ENCODE measurements around the gene CYTIP. TPM values are rescaled to one million over a fixed set of nuclear protein-coding genes. Genes with fewer than 3 reads are reported as not detected.

The CYTIP gene
- polyA plus RNA-seq, 1 donor from 2014 or later = not detected

GRCh38 chr2:157476953-157477709 is 33.2 kb upstream of the CYTIP start:
- no peaks in the 10 kb centered on the region for H3F3A ChIP-seq (ENCODE audit: insufficient read depth, low read length, poor library complexity, severe bottlenecking)
- H3K4me3 ChIP-seq (ENCODE audit: low read length) = no peak overlapping the region
- no peak for TF ChIP-seq TAF1 (IDR thresholded peaks at IDR 0.05; ENCODE audit: low read depth)
- TF ChIP-seq RAD21 (conservative IDR thresholded peaks at IDR 0.05) = no peak
- TF ChIP-seq SMC3 (conservative IDR thresholded peaks at IDR 0.05; ENCODE audit: poor library complexity) = no peak
- TF ChIP-seq POLR2AphosphoS5 (IDR thresholded peaks at IDR 0.05) = no peak
- TF ChIP-seq EP300 (conservative IDR thresholded peaks at IDR 0.05; ENCODE audit: poor library complexity, severe bottlenecking) = no peak
- TF ChIP-seq EZH2 (IDR thresholded peaks at IDR 0.05; ENCODE audit: borderline replicate concordance, insufficient read depth, low read length, poor library complexity, severe bottlenecking) = no peak
- TF ChIP-seq, protein P1, sequence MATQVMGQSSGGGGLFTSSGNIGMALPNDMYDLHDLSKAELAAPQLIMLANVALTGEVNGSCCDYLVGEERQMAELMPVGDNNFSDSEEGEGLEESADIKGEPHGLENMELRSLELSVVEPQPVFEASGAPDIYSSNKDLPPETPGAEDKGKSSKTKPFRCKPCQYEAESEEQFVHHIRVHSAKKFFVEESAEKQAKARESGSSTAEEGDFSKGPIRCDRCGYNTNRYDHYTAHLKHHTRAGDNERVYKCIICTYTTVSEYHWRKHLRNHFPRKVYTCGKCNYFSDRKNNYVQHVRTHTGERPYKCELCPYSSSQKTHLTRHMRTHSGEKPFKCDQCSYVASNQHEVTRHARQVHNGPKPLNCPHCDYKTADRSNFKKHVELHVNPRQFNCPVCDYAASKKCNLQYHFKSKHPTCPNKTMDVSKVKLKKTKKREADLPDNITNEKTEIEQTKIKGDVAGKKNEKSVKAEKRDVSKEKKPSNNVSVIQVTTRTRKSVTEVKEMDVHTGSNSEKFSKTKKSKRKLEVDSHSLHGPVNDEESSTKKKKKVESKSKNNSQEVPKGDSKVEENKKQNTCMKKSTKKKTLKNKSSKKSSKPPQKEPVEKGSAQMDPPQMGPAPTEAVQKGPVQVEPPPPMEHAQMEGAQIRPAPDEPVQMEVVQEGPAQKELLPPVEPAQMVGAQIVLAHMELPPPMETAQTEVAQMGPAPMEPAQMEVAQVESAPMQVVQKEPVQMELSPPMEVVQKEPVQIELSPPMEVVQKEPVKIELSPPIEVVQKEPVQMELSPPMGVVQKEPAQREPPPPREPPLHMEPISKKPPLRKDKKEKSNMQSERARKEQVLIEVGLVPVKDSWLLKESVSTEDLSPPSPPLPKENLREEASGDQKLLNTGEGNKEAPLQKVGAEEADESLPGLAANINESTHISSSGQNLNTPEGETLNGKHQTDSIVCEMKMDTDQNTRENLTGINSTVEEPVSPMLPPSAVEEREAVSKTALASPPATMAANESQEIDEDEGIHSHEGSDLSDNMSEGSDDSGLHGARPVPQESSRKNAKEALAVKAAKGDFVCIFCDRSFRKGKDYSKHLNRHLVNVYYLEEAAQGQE (IDR thresholded peaks at IDR 0.05; ENCODE audit: borderline replicate concordance) = no peak
- TF ChIP-seq MXI1 (conservative IDR thresholded peaks at IDR 0.05; ENCODE audit: poor library complexity, severe bottlenecking) = no peak
- no peak for TF ChIP-seq CTCF (IDR thresholded peaks at IDR 0.05; ENCODE audit: poor library complexity, severe bottlenecking)
- H3K9ac ChIP-seq (ENCODE audit: low read length) = no peak overlapping the region
- H3K9me3 ChIP-seq (ENCODE audit: low read length) = no peaks in the 10 kb centered on the region
- H3K27me3 ChIP-seq (ENCODE audit: insufficient read depth, low read depth, low read length) = no peaks in the 10 kb centered on the region
- H2AFZ ChIP-seq (ENCODE audit: low read depth, low read length) = no peak overlapping the region
- H3K36me3 ChIP-seq (ENCODE audit: insufficient read depth, low read length) = no peaks in the 10 kb centered on the region
- no peak overlapping the region for H3K27ac ChIP-seq (ENCODE audit: low read length)
- no peaks in the 10 kb centered on the region for H3K9me2 ChIP-seq (ENCODE audit: insufficient read depth, low read length)
- H4K20me1 ChIP-seq (ENCODE audit: insufficient read depth) = no peaks in the 10 kb centered on the region
- no peak overlapping the region for H3K4me2 ChIP-seq (ENCODE audit: low read length)
- no peaks in the 10 kb centered on the region for H3K79me2 ChIP-seq (replicated peaks; ENCODE audit: insufficient read depth, low read length)

- Histone ChIP-seq H3F3A (ENCODE audit: insufficient read depth, low read length, poor library complexity, severe bottlenecking) (no peaks in the 10 kb centered on the region), H3K4me2 (ENCODE audit: low read length) (no peak overlapping the region), H3K9me2 (ENCODE audit: insufficient read depth, low read length) (no peaks in the 10 kb centered on the region), H3K79me2 (replicated peaks; ENCODE audit: insufficient read depth, low read length) (no peaks in the 10 kb centered on the region), H3K36me3 (ENCODE audit: insufficient read depth, low read length) (no peaks in the 10 kb centered on the region), H3K9ac (ENCODE audit: low read length) (no peak overlapping the region), H3K9me3 (ENCODE audit: low read length) (no peaks in the 10 kb centered on the region), H3K4me3 (ENCODE audit: low read length) (no peak overlapping the region), H3K27me3 (ENCODE audit: insufficient read depth, low read depth, low read length) (no peaks in the 10 kb centered on the region), H2AFZ (ENCODE audit: low read depth, low read length) (no peak overlapping the region), H4K20me1 (ENCODE audit: insufficient read depth) (no peaks in the 10 kb centered on the region), H3K27ac (ENCODE audit: low read length) (no peak overlapping the region)
- TF ChIP-seq POLR2AphosphoS5 (IDR thresholded peaks at IDR 0.05) (no peak), EZH2 (IDR thresholded peaks at IDR 0.05; ENCODE audit: borderline replicate concordance, insufficient read depth, low read length, poor library complexity, severe bottlenecking) (no peak), TAF1 (IDR thresholded peaks at IDR 0.05; ENCODE audit: low read depth) (no peak), SMC3 (conservative IDR thresholded peaks at IDR 0.05; ENCODE audit: poor library complexity) (no peak)
These were observed 32.0 kb upstream of the CYTIP start for GRCh38 chr2:157475722-157476390.
